H54 (cell line): ENCODE measurements around the gene NOP14.

Experiments used
- DNase-seq: peaks from one replicate; pipeline ENCODE4 v3.0.0; 2011; ENCODE audit warnings: low spot score, mixed read lengths; ENCODE audit not compliant: insufficient read length
- FAIRE-seq: peaks from 3 replicates; lab custom pipeline; 2011; peaks lifted over from hg19 to GRCh38; lab: Jason Lieb, UNC
- POLR2A ChIP-seq: IDR thresholded peaks from 2 replicates; pipeline ENCODE4 v1.6.1; 2011; ENCODE audit warnings: low read depth, mild to moderate bottlenecking, low read length

NOP14 gene

DNA sequence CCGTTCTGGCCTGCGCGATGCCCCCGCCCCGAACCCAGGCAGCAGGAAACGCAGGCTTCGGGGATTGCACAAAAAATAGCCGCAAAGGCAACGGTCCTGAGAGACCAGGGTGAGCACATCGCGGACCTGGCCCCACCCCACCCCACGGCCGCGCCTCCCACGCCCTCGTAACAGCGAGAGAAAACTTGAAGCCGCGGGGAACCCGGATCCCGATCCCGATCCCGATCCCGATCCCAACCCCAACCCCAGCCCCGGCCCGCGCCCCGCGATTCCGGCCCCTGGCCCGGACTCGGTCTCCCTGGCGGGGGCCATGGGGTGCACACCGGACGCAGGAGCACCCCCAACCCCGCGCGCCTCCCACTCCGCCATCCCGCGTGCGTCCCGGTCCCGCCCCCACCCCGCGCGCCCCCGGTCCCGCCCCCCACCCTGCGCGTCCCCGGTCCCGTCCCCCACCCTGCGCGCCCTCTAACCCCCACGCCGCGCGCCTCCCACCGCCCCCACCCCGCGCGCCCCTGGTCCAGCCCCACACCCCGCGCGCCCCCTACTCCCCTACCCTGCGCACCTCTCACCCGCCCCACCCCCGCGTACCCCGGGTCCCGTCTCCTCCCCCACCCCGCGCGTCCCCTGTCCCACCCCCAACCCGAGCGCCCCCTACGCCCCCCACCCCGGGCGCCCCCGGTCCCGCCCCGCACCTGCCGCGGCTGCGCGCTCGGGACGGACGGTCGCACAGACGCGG, 29.0 kb downstream of the NOP14 start:
- FAIRE-seq, result no peak
- 0 out of 2 replicates have a peak, but pooled peaks have one; percentile 4 for TF ChIP-seq POLR2A
- peak; percentile 50 for DNase-seq

GRCh38 chr4:2933566-2934076, 29.6 kb downstream of the NOP14 start:
- FAIRE-seq (no peak), DNase-seq (no peak)
- no peak for TF ChIP-seq POLR2A

GRCh38 chr4:2932951-2933565, 30.1 kb downstream of the NOP14 start:
- DNase-seq (no peak), FAIRE-seq (no peak)
- no peak for TF ChIP-seq POLR2A

- DNase-seq, result no peak
- no peak for FAIRE-seq
- TF ChIP-seq POLR2A, result no peak
These were observed 30.8 kb downstream of the NOP14 start for GRCh38 chr4:2932321-2932950.

GRCh38 chr4:2931512-2932301, 31.5 kb downstream of the NOP14 start:
- DNase-seq, result no peak
- no peak for FAIRE-seq
- TF ChIP-seq POLR2A, result no peak

GRCh38 chr4:2930758-2931511, 32.3 kb downstream of the NOP14 start:
- DNase-seq, result no peak
- TF ChIP-seq POLR2A, result no peak
- FAIRE-seq, result no peak

DNA sequence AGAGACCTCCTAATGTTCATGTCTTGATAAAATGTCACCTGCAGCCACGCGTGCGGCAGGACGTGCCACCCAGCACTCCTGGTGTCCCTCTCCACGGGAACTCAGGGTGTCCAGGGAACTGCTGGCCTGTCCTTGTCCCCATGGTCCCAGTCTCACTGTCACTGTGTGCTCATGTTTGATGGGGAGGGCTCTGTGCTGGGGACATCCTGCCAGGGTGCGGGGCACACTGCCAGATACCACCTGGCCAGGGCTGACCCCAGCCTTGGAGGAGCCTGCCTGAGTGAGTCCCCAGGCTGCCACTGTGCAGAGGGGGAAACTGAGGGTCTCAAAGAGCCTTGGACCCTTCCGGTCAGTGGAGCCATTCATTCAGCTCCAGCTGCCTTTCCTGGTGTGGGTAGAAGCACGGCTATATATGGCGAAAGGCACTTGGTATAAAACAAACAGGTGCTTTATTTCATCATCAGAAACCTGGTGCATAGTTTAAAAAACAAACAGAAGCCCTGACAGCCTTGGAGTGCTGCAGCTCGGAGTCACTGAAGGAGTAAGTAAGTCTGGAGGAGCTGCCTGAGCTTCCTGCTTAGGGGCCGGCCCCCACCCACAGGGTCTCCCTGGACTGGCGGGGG, 33.0 kb downstream of the NOP14 start:
- DNase-seq (no peak), FAIRE-seq (no peak)
- TF ChIP-seq POLR2A, result no peak

- TF ChIP-seq POLR2A, result no peak
- no peak for DNase-seq
- FAIRE-seq, result no peak
These were observed 33.7 kb downstream of the NOP14 start for GRCh38 chr4:2929469-2929868.

- DNase-seq (no peak), FAIRE-seq (no peak)
- no peak for TF ChIP-seq POLR2A
These were observed 34.7 kb downstream of the NOP14 start for GRCh38 chr4:2928242-2929176.

DNA sequence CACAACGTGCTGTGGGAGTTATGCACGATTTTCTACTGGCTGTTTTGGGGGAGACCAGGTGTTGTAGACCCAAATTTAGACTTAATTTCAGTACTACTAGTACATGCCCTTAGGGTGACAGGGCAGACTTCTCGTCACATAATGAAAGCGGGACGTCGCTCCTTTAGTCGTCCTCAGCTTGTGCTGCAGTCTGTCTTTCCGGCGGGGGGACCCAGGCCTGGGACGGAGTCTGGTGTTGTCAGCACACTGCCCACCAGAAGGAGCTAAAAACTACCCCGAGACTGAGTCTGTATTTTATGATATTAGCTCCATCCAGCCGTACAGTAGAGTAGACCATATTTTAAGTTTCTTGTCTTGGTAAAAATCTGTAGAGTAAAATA, 35.5 kb downstream of the NOP14 start:
- TF ChIP-seq POLR2A, result no peak
- no peak for DNase-seq
- FAIRE-seq, result no peak

DNA sequence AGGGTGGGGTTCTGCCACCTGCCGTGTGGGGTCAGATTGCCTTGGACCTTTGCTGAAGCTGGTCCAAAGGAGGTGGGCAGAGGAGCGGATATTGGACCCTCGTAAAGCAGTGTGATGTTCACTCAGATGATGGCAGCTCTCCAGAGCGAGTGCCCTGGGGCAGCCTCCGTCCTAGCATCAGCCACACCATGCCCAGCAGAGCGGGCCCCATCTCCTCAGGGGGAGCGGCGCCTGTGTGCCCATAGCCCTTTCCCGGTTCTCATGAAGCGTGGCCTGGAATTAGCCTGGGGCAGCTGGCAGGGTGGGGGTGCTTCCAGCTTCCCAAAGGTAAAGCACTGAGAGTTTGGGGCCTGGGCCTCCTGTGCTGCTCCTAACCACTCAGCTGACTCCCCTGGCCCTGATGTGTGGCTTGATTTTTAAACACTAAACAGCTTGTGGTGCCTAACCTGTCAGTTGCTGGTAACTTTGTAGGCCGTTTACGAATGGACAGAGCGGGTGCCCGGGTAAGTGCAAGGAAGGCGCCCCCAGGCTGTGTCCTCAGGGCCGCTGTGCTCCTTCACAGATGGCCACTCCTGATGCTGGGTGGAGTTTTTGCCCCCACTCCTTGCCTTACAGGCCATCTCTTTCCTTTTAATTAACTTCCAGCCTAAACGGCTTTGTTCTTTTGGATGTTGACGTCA, 36.0 kb downstream of the NOP14 start:
- DNase-seq (no peak), FAIRE-seq (no peak)
- TF ChIP-seq POLR2A, result no peak
